ENCODE results near the gene SLC25A13. TPM values are rescaled to one million over a fixed set of nuclear protein-coding genes. Genes with fewer than 3 reads are reported as not detected.

The SLC25A13 gene
- total RNA-seq, 1 experiment from 2014 or later = 19.5 TPM

DNA sequence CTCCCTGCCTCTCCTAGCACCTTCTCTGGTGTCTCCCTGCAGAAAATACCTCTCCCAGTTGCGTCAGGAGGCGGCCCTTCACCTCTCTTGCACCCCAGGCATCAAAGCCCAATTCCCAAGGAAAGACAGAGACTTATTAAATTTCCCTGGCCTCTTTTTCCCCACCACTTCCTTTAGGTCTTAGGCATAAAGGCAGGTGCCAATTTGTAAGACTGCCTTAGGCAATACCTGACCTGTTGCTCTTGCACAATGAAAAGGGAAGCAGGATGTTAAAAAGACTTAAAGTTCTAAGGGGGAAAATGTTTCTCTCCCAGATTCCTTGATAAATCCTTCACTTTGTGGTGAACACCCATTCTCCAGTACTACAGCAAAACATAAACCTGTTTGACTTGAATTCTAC is 186.7 kb downstream of the SLC25A13 start:
- Histone ChIP-seq H3F3A (ENCODE audit: low read length, unreplicated experiment) (no peaks in the 10 kb centered on the region), H3K27me3 (ENCODE audit: low read length) (no peaks in the 10 kb centered on the region), H3K27ac (ENCODE audit: low read length) (no peak overlapping the region; the same call in 1 of the 2 replicates), H3K9me2 (replicated peaks; ENCODE audit: low read length) (no peaks in the 10 kb centered on the region), H3K4me2 (ENCODE audit: low read length) (no peak overlapping the region), H2AFZ (ENCODE audit: low read length) (no peak overlapping the region), H4K20me1 (ENCODE audit: low read length) (no peaks in the 10 kb centered on the region), H3K4me3 (ENCODE audit: low read length) (no peak overlapping the region), H3K4me1 (ENCODE audit: insufficient read depth, low read length) (peaks cover 13% of the 10 kb centered on the region), H3K79me2 (ENCODE audit: low read length) (no peaks in the 10 kb centered on the region), H3K9me3 (ENCODE audit: low read length) (no peaks in the 10 kb centered on the region), H3K9ac (ENCODE audit: low read length) (no peak overlapping the region), H3K36me3 (ENCODE audit: low read depth, low read length) (no peaks in the 10 kb centered on the region)
- intact Hi-C loops (cut with micrococcal nuclease) = loop anchor here (5.0 kb wide), 1 partner anchor 58 kb away; no protein-coding TSS in a partner anchor
- CTCF ChIA-PET = no interaction called here
- TF ChIP-seq, protein P1, sequence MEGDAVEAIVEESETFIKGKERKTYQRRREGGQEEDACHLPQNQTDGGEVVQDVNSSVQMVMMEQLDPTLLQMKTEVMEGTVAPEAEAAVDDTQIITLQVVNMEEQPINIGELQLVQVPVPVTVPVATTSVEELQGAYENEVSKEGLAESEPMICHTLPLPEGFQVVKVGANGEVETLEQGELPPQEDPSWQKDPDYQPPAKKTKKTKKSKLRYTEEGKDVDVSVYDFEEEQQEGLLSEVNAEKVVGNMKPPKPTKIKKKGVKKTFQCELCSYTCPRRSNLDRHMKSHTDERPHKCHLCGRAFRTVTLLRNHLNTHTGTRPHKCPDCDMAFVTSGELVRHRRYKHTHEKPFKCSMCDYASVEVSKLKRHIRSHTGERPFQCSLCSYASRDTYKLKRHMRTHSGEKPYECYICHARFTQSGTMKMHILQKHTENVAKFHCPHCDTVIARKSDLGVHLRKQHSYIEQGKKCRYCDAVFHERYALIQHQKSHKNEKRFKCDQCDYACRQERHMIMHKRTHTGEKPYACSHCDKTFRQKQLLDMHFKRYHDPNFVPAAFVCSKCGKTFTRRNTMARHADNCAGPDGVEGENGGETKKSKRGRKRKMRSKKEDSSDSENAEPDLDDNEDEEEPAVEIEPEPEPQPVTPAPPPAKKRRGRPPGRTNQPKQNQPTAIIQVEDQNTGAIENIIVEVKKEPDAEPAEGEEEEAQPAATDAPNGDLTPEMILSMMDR (conservative IDR thresholded peaks at IDR 0.05; ENCODE audit: low read depth, low read length) = no peak
- no peak for TF ChIP-seq EZH2 (IDR thresholded peaks at IDR 0.05; ENCODE audit: low read length, unreplicated experiment)
- no peak for TF ChIP-seq EZH2phosphoT487 (IDR thresholded peaks at IDR 0.05; ENCODE audit: borderline replicate concordance, low read length)
- no TSS peak for BruUV-seq (replicated peaks)
- peak; percentile 78 for DNase-seq
- POLR2A ChIA-PET (ENCODE audit: unreplicated experiment) = no interaction called here
- ATAC-seq = peak; percentile 45

DNA sequence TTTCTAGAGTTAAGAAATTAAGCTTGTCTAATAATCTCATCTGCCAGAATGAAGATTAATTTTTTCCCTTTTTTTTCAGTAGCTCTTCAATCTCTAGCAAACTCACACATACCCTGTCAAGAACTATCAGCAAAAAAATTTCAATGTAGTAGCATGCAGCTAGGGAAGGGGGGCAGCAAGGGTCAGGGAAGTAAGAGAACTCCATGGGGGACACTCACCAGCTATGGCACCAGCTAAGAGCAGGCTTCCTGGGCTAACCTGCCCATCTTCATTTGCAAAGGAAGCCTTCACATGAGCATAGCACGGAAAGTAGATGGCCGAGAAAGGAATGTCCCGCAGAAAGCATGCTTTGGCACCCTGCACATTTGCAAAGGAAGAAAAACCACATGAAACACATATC is 190.4 kb downstream of the SLC25A13 start:
- intact Hi-C loops (cut with micrococcal nuclease) = no loop called here
- Histone ChIP-seq H3K27ac (ENCODE audit: low read length) (no peak overlapping the region), H3F3A (ENCODE audit: low read length, unreplicated experiment) (no peaks in the 10 kb centered on the region), H3K36me3 (ENCODE audit: low read depth, low read length) (no peaks in the 10 kb centered on the region), H3K27me3 (ENCODE audit: low read length) (no peaks in the 10 kb centered on the region), H3K4me2 (ENCODE audit: low read length) (no peak overlapping the region), H3K9ac (ENCODE audit: low read length) (no peak overlapping the region), H3K79me2 (ENCODE audit: low read length) (no peaks in the 10 kb centered on the region), H2AFZ (ENCODE audit: low read length) (no peak overlapping the region), H4K20me1 (ENCODE audit: low read length) (no peaks in the 10 kb centered on the region), H3K9me2 (replicated peaks; ENCODE audit: low read length) (no peaks in the 10 kb centered on the region), H3K9me3 (ENCODE audit: low read length) (no peaks in the 10 kb centered on the region), H3K4me1 (ENCODE audit: insufficient read depth, low read length) (peaks cover 13% of the 10 kb centered on the region), H3K4me3 (ENCODE audit: low read length) (no peak overlapping the region)
- POLR2A ChIA-PET (ENCODE audit: unreplicated experiment) = no interaction called here
- TF ChIP-seq EZH2 (IDR thresholded peaks at IDR 0.05; ENCODE audit: low read length, unreplicated experiment) (no peak), EZH2phosphoT487 (IDR thresholded peaks at IDR 0.05; ENCODE audit: borderline replicate concordance, low read length) (no peak)
- TF ChIP-seq, protein P1 (conservative IDR thresholded peaks at IDR 0.05; ENCODE audit: low read depth, low read length) = no peak
- DNase-seq = no peak
- no peak for ATAC-seq
- CTCF ChIA-PET = no interaction called here
- no TSS peak for BruUV-seq (replicated peaks)

DNA sequence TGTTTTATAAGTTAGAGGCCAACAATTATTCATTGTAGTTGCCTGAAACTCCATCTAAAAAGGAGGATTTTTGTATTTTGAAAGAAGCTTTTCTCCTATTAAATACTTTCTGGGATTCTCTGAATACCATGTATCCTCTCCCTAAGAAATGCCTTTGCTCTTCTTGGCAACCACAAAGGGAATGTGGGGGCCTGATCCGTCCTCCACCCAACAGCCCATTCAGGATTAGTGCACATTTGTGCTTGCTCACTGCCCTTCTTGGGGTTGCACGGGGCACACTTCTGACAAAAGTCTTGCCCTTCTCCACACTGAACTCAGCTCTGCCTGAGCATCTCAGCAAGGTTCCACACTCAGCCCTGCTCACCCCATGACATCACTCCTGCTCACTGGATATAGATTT is 194.2 kb downstream of the SLC25A13 start:
- intact Hi-C loops (cut with micrococcal nuclease) = no loop called here
- POLR2A ChIA-PET (ENCODE audit: unreplicated experiment) = no interaction called here
- H2AFZ ChIP-seq (ENCODE audit: low read length) = no peak overlapping the region
- H3K27me3 ChIP-seq (ENCODE audit: low read length) = no peaks in the 10 kb centered on the region
- H3F3A ChIP-seq (ENCODE audit: low read length, unreplicated experiment) = no peaks in the 10 kb centered on the region
- ATAC-seq = no peak
- H3K4me1 ChIP-seq (ENCODE audit: insufficient read depth, low read length) = no peaks in the 10 kb centered on the region
- no peaks in the 10 kb centered on the region for H4K20me1 ChIP-seq (ENCODE audit: low read length)
- TF ChIP-seq EZH2phosphoT487 (IDR thresholded peaks at IDR 0.05; ENCODE audit: borderline replicate concordance, low read length) = no peak
- TF ChIP-seq, protein P1 (conservative IDR thresholded peaks at IDR 0.05; ENCODE audit: low read depth, low read length) = no peak
- TF ChIP-seq EZH2 (IDR thresholded peaks at IDR 0.05; ENCODE audit: low read length, unreplicated experiment) = no peak
- H3K9me2 ChIP-seq (replicated peaks; ENCODE audit: low read length) = no peaks in the 10 kb centered on the region
- CTCF ChIA-PET = no interaction called here
- BruUV-seq (replicated peaks) = no TSS peak
- no peak overlapping the region for H3K4me2 ChIP-seq (ENCODE audit: low read length)
- no peak overlapping the region for H3K4me3 ChIP-seq (ENCODE audit: low read length)
- no peak overlapping the region for H3K27ac ChIP-seq (ENCODE audit: low read length)
- H3K36me3 ChIP-seq (ENCODE audit: low read depth, low read length) = no peaks in the 10 kb centered on the region
- no peak for DNase-seq
- no peaks in the 10 kb centered on the region for H3K79me2 ChIP-seq (ENCODE audit: low read length)
- no peak overlapping the region for H3K9ac ChIP-seq (ENCODE audit: low read length)
- no peaks in the 10 kb centered on the region for H3K9me3 ChIP-seq (ENCODE audit: low read length)
